HG03103 (cell line): Measurements from ENCODE around the gene ERI3.

Source experiments
- ATAC-seq: cut with Tn5 transposase; IDR thresholded peaks from one replicate; pipeline ENCODE4 v1.9.1; 2021; ENCODE audit warnings: low read depth; ENCODE audit not compliant: unreplicated experiment

The ERI3 gene

GRCh38 chr1:44318097-44319088 is 36.7 kb downstream of the ERI3 start:
- no peak for ATAC-seq

GRCh38 chr1:44316231-44316759 is 38.8 kb downstream of the ERI3 start:
- no peak for ATAC-seq

- no peak for ATAC-seq
These were observed 39.5 kb downstream of the ERI3 start for GRCh38 chr1:44315521-44315920.

- ATAC-seq: no peak
These were observed 40.6 kb downstream of the ERI3 start for GRCh38 chr1:44314452-44314851.

- no peak for ATAC-seq
These were observed 41.7 kb downstream of the ERI3 start for GRCh38 chr1:44313265-44313918.

GRCh38 chr1:44312399-44313196 is 42.5 kb downstream of the ERI3 start:
- ATAC-seq: no peak

GRCh38 chr1:44310006-44310405 is 45.1 kb downstream of the ERI3 start:
- no peak for ATAC-seq

- ATAC-seq: no peak
These were observed 49.1 kb downstream of the ERI3 start for GRCh38 chr1:44305962-44306422.

GRCh38 chr1:44303532-44303931 is 51.5 kb downstream of the ERI3 start:
- no peak for ATAC-seq

GRCh38 chr1:44302541-44302940 is 52.5 kb downstream of the ERI3 start:
- no peak for ATAC-seq

GRCh38 chr1:44301442-44301841 is 53.6 kb downstream of the ERI3 start:
- ATAC-seq: no peak

GRCh38 chr1:44300852-44301251 is 54.2 kb downstream of the ERI3 start:
- no peak for ATAC-seq

- no peak for ATAC-seq
These were observed 57.2 kb downstream of the ERI3 start for GRCh38 chr1:44297695-44298400.

- no peak for ATAC-seq
These were observed 58.3 kb downstream of the ERI3 start for GRCh38 chr1:44296806-44297205.

- ATAC-seq: no peak
These were observed 59.0 kb downstream of the ERI3 start for GRCh38 chr1:44296086-44296485.

- ATAC-seq: no peak
These were observed 60.5 kb downstream of the ERI3 start for GRCh38 chr1:44294588-44295007.

- ATAC-seq: no peak
These were observed 61.2 kb downstream of the ERI3 start for GRCh38 chr1:44293761-44294315.

GRCh38 chr1:44292651-44293050 is 62.4 kb downstream of the ERI3 start:
- ATAC-seq: no peak

- no peak for ATAC-seq
These were observed 64.6 kb downstream of the ERI3 start for GRCh38 chr1:44290250-44291094.
